Measurements from ENCODE around the gene ANKRD18A. TPM values are rescaled to one million over a fixed set of nuclear protein-coding genes. Genes with fewer than 3 reads are reported as not detected.
A peak's percentile ranks its signal among the peaks of the same experiment; 100 is the strongest.

The ANKRD18A gene
- total and polyA plus RNA-seq, 2 of the 13 experiments (the other 11 are each of a cell fraction or from before 2014, with no cell fraction given) = 5.9 to 7.6 TPM

DNA sequence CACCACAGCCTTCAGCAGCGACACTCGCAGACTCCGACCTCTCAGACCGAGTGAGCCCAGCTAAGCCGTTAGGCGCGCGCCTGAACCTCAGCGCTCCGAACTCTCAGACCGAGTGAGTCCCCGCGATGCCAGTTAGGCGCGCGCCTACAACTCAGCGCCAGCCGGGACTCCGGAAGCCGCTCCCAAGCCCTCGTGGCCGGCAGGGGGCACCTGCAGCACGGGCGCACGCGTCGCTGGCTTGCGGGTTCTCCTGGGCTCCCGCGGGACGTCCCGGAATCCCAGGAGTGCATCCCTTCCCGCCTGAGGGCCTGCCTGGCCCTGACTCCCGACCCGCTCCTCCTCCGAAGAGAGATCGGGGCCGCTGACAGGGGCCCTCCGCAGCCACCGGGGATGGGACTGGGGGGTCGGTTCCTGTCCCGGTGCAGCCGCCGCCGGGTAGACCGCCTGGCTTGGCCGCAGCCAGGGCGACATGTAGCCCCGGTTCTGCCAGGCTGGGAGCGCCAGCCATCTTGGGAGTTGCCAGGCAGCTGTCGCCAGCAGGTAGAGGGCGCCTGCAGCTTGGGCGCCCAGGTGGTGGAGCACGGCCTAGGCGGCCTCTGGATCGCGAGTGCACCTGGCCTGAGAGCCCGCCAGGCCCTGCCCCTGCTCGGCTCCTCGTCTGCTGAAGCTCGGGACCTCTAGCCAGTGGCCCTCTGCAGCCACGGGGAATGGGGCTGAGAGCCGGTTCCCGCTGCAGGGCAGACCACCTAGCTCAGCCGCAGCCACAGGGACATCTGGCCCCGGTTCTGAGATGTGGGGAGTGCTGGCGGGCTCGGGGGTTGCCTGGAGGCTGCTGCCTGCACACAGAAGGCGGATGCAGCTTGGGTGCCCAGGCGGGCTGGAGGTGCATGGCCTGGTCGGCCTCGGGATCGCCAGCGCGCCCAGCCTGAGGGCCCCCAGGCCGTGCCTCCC, at the start of gene ANKRD18A (continued):
- TF ChIP-seq, protein P1, sequence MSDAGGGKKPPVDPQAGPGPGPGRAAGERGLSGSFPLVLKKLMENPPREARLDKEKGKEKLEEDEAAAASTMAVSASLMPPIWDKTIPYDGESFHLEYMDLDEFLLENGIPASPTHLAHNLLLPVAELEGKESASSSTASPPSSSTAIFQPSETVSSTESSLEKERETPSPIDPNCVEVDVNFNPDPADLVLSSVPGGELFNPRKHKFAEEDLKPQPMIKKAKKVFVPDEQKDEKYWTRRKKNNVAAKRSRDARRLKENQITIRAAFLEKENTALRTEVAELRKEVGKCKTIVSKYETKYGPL (CRISPR knock-in tag; IDR thresholded peaks at IDR 0.05) = no peak
- TF ChIP-seq HOXD1 (CRISPR knock-in tag; IDR thresholded peaks at IDR 0.05) (no peak), ZNF781 (CRISPR knock-in tag; IDR thresholded peaks at IDR 0.05; ENCODE audit: borderline replicate concordance, not compliant biosample characterization) (no peak), GZF1 (CRISPR knock-in tag; IDR thresholded peaks at IDR 0.05) (no peak), ZNF317 (CRISPR knock-in tag; IDR thresholded peaks at IDR 0.05) (peak; percentile 40; the same call in 1 of the 2 replicates), RORA (CRISPR knock-in tag; IDR thresholded peaks at IDR 0.05) (no peak), POLR2G (IDR thresholded peaks at IDR 0.05; ENCODE audit: low read depth, low read length) (peak; percentile 86), ZNF703 (CRISPR knock-in tag; IDR thresholded peaks at IDR 0.05; ENCODE audit: borderline replicate concordance) (no peak), TRIM24 (CRISPR knock-in tag; IDR thresholded peaks at IDR 0.05) (no peak), ZNF225 (CRISPR knock-in tag; IDR thresholded peaks at IDR 0.05) (no peak), NFKBIZ (CRISPR knock-in tag; IDR thresholded peaks at IDR 0.05) (no peak; the same call in 1 of the 2 replicates), PHF5A (CRISPR knock-in tag; IDR thresholded peaks at IDR 0.05; ENCODE audit: low read depth, unreplicated experiment) (no peak)
- TF ChIP-seq, protein P2, sequence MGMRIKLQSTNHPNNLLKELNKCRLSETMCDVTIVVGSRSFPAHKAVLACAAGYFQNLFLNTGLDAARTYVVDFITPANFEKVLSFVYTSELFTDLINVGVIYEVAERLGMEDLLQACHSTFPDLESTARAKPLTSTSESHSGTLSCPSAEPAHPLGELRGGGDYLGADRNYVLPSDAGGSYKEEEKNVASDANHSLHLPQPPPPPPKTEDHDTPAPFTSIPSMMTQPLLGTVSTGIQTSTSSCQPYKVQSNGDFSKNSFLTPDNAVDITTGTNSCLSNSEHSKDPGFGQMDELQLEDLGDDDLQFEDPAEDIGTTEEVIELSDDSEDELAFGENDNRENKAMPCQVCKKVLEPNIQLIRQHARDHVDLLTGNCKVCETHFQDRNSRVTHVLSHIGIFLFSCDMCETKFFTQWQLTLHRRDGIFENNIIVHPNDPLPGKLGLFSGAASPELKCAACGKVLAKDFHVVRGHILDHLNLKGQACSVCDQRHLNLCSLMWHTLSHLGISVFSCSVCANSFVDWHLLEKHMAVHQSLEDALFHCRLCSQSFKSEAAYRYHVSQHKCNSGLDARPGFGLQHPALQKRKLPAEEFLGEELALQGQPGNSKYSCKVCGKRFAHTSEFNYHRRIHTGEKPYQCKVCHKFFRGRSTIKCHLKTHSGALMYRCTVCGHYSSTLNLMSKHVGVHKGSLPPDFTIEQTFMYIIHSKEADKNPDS (CRISPR knock-in tag; IDR thresholded peaks at IDR 0.05) = 0 out of 2 replicates have a peak, but pooled peaks have one; percentile 50
- TF ChIP-seq, protein P3, sequence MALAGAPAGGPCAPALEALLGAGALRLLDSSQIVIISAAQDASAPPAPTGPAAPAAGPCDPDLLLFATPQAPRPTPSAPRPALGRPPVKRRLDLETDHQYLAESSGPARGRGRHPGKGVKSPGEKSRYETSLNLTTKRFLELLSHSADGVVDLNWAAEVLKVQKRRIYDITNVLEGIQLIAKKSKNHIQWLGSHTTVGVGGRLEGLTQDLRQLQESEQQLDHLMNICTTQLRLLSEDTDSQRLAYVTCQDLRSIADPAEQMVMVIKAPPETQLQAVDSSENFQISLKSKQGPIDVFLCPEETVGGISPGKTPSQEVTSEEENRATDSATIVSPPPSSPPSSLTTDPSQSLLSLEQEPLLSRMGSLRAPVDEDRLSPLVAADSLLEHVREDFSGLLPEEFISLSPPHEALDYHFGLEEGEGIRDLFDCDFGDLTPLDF (CRISPR knock-in tag; IDR thresholded peaks at IDR 0.05) = no peak; the same call in 1 of the 2 replicates
- TF ChIP-seq, protein P4, sequence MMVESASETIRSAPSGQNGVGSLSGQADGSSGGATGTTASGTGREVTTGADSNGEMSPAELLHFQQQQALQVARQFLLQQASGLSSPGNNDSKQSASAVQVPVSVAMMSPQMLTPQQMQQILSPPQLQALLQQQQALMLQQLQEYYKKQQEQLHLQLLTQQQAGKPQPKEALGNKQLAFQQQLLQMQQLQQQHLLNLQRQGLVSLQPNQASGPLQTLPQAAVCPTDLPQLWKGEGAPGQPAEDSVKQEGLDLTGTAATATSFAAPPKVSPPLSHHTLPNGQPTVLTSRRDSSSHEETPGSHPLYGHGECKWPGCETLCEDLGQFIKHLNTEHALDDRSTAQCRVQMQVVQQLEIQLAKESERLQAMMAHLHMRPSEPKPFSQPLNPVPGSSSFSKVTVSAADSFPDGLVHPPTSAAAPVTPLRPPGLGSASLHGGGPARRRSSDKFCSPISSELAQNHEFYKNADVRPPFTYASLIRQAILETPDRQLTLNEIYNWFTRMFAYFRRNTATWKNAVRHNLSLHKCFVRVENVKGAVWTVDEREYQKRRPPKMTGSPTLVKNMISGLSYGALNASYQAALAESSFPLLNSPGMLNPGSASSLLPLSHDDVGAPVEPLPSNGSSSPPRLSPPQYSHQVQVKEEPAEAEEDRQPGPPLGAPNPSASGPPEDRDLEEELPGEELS (CRISPR knock-in tag; IDR thresholded peaks at IDR 0.05) = no peak
- TF ChIP-seq, protein P5, sequence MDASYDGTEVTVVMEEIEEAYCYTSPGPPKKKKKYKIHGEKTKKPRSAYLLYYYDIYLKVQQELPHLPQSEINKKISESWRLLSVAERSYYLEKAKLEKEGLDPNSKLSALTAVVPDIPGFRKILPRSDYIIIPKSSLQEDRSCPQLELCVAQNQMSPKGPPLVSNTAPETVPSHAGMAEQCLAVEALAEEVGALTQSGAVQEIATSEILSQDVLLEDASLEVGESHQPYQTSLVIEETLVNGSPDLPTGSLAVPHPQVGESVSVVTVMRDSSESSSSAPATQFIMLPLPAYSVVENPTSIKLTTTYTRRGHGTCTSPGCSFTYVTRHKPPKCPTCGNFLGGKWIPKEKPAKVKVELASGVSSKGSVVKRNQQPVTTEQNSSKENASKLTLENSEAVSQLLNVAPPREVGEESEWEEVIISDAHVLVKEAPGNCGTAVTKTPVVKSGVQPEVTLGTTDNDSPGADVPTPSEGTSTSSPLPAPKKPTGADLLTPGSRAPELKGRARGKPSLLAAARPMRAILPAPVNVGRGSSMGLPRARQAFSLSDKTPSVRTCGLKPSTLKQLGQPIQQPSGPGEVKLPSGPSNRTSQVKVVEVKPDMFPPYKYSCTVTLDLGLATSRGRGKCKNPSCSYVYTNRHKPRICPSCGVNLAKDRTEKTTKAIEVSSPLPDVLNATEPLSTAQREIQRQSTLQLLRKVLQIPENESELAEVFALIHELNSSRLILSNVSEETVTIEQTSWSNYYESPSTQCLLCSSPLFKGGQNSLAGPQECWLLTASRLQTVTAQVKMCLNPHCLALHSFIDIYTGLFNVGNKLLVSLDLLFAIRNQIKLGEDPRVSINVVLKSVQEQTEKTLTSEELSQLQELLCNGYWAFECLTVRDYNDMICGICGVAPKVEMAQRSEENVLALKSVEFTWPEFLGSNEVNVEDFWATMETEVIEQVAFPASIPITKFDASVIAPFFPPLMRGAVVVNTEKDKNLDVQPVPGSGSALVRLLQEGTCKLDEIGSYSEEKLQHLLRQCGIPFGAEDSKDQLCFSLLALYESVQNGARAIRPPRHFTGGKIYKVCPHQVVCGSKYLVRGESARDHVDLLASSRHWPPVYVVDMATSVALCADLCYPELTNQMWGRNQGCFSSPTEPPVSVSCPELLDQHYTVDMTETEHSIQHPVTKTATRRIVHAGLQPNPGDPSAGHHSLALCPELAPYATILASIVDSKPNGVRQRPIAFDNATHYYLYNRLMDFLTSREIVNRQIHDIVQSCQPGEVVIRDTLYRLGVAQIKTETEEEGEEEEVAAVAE (CRISPR knock-in tag; IDR thresholded peaks at IDR 0.05; ENCODE audit: borderline replicate concordance) = no peak
